DND-41 (cell line): Measurements from ENCODE around the gene CDX2.

ENCODE experiments used
- ATAC-seq: fragments of 200-7000 bp; cut with Tn5 transposase; 3 replicates; pipeline ENCODE4 v1.9.1; 2021; ENCODE audit warnings: low read depth; ENCODE audit not compliant: insufficient read depth
- DNase-seq: peaks from one replicate; pipeline ENCODE4 v3.0.0-alpha.2; 2020
- H2AFZ ChIP-seq: 2 replicates; pipeline ENCODE4 v1.6.0; 2012; ENCODE audit warnings: low read depth, low read length
- H3K27ac ChIP-seq: 2 replicates; pipeline ENCODE4 v1.5.1; 2012; ENCODE audit warnings: low read length, inconsistent platforms
- H3K27me3 ChIP-seq: fragments of 200-600 bp; sonication (generic); 2 replicates; pipeline ENCODE4 v1.6.0; 2012; ENCODE audit warnings: low read length, mild to moderate bottlenecking, inconsistent platforms; ENCODE audit not compliant: insufficient read depth, poor library complexity
- H3K36me3 ChIP-seq: 2 replicates; pipeline ENCODE4 v1.5.1; 2012; ENCODE audit warnings: low read length, inconsistent platforms; ENCODE audit not compliant: insufficient read depth
- H3K4me1 ChIP-seq: 2 replicates; pipeline ENCODE4 v1.5.1; 2012; ENCODE audit warnings: mild to moderate bottlenecking, low read length; ENCODE audit not compliant: insufficient read depth
- H3K4me2 ChIP-seq: 2 replicates; pipeline ENCODE4 v1.6.0; 2012; ENCODE audit warnings: mild to moderate bottlenecking, moderate library complexity, low read length, inconsistent platforms; ENCODE audit not compliant: insufficient read depth
- H3K4me3 ChIP-seq, 2 experiments: fragments of 200-600 bp in 1 of 2; shearing (Covaris generic) in 1 of 2; 2 replicates each; pipeline ENCODE4 v1.5.1; 2012 to 2016; ENCODE audit warnings: inconsistent platforms in 2 of 2, low read length in 2 of 2, mild to moderate bottlenecking in 2 of 2, low read depth in 1 of 2, moderate library complexity in 1 of 2
- H3K79me2 ChIP-seq: 2 replicates; pipeline ENCODE4 v1.6.0; 2012; ENCODE audit warnings: low read length, inconsistent platforms; ENCODE audit not compliant: insufficient read depth
- H3K9ac ChIP-seq: 2 replicates; pipeline ENCODE4 v1.6.0; 2012; ENCODE audit warnings: low read depth, mild to moderate bottlenecking, inconsistent platforms, low read length, moderate library complexity
- H3K9me3 ChIP-seq: 2 replicates; pipeline ENCODE4 v1.5.1; 2012; ENCODE audit warnings: low read length, moderate library complexity, mild to moderate bottlenecking, inconsistent platforms; ENCODE audit not compliant: insufficient read depth, severe bottlenecking
- H4K20me1 ChIP-seq: 2 replicates; pipeline ENCODE4 v1.6.0; 2012; ENCODE audit warnings: low read length; ENCODE audit not compliant: insufficient read depth
- EZH2 ChIP-seq: IDR thresholded peaks from 3 replicates; pipeline ENCODE4 v1.6.1; 2012; ENCODE audit warnings: borderline replicate concordance, low read depth, mild to moderate bottlenecking, moderate library complexity, low read length, inconsistent platforms; ENCODE audit not compliant: severe bottlenecking
- TF ChIP-seq, protein P1 (sequence below): IDR thresholded peaks from 2 replicates; pipeline ENCODE4 v1.5.1; 2012; ENCODE audit warnings: borderline replicate concordance, low read length, moderate library complexity, mild to moderate bottlenecking; ENCODE audit not compliant: poor library complexity, severe bottlenecking; ENCODE audit errors: extremely low read depth

The CDX2 gene

DNA sequence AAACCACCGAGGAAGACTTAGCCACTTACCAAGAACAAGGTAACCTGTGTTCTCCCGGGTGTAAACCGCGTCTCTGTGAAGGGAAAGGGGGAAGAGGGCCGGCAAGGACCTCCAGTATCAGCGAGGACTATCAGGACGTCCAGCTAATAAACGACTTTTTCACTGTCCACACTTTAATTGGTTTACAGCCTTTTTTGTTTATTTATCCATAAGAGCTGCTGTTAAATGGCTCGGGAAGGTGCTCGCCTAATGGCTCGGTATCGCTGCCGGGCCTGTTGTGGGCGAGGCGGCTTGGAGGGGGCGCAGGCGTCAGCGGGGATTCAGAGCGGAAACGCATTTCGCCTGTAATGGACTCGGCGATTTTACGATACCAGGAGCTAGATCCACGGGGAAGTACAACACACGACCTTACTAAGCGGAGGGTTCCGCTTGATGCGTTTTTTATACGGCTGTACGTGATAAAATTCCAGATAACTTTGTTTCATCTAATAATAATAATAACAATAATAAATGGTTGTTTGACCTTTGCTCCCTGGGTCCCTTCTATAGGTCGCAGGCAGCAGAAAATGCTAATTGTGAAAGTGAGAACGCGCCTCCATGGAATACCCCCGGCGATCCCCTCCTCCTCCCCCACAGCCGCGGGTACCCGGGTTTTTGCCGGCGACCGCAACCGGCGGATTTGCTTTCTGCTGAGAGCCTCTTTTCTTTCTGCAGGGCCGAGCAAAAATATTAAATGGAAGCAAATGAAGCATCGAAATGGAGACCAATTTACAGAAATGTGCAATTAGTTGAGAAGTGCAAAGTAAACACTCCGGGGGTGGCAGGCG, 51.8 kb downstream of the CDX2 start:
- ATAC-seq (no peak), DNase-seq (no peak)
- no peak overlapping the region for H3K9ac ChIP-seq
- no peaks in the 10 kb centered on the region for H4K20me1 ChIP-seq
- H3K4me3 ChIP-seq = no peak overlapping the region
- no peaks in the 10 kb centered on the region for H3K79me2 ChIP-seq
- no peaks in the 10 kb centered on the region for H3K9me3 ChIP-seq
- H3K4me1 ChIP-seq = peaks cover 13% of the 10 kb centered on the region
- H3K27me3 ChIP-seq = no peaks in the 10 kb centered on the region
- no peak overlapping the region for H3K4me2 ChIP-seq
- TF ChIP-seq, protein P1, sequence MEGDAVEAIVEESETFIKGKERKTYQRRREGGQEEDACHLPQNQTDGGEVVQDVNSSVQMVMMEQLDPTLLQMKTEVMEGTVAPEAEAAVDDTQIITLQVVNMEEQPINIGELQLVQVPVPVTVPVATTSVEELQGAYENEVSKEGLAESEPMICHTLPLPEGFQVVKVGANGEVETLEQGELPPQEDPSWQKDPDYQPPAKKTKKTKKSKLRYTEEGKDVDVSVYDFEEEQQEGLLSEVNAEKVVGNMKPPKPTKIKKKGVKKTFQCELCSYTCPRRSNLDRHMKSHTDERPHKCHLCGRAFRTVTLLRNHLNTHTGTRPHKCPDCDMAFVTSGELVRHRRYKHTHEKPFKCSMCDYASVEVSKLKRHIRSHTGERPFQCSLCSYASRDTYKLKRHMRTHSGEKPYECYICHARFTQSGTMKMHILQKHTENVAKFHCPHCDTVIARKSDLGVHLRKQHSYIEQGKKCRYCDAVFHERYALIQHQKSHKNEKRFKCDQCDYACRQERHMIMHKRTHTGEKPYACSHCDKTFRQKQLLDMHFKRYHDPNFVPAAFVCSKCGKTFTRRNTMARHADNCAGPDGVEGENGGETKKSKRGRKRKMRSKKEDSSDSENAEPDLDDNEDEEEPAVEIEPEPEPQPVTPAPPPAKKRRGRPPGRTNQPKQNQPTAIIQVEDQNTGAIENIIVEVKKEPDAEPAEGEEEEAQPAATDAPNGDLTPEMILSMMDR = no peak
- no peak for TF ChIP-seq EZH2
- H2AFZ ChIP-seq = no peak overlapping the region
- no peak overlapping the region for H3K27ac ChIP-seq
- H3K36me3 ChIP-seq = no peaks in the 10 kb centered on the region

DNA sequence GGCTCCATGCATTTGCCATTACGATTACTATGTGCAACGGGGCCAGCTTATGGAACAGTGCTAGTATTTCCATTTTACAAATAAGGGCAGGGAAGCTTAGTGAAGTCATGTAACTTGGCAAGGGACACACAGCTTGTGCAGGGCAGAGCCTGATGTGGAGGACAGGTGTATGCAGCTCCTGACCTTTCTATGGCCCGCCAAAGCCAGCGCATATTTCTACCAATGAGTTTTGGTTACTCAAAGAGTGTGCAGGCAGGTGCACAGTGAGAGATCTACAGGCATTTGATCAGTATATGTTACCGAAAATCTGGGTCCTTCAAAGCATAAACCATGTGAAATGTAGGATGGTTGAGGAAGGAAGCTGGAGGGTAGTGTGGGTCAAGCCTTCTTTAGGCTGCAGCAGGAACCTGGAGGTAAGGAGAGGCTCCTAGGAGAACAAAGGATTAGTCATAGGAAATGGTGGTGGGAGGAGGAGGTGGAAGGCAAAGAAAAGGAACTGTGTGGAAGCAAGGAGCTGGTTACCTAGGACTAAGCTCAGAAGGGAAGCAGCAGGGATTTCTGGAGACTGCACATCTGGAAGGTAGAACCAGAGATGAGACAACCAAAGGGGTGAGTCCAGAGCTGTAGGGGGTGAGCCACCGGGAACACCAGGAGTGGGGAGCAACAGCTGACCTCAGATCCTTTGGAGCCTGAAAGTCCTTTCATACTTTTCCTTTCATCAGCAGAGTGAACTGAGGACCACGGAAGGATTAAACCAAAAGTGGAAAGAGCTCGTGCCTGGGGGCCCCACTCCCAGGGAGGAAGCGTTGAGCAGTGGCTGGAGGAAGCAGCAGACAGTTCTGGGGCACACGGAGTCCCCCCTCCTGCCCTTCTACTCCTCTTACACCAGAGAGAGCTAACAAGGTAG, 53.6 kb downstream of the CDX2 start:
- H3K4me3 ChIP-seq = no peak overlapping the region
- no peaks in the 10 kb centered on the region for H3K36me3 ChIP-seq
- TF ChIP-seq, protein P1 = no peak
- no peak for TF ChIP-seq EZH2
- no peaks in the 10 kb centered on the region for H3K27me3 ChIP-seq
- no peak overlapping the region for H3K27ac ChIP-seq
- no peaks in the 10 kb centered on the region for H3K79me2 ChIP-seq
- ATAC-seq = no peak
- H4K20me1 ChIP-seq = no peaks in the 10 kb centered on the region
- H3K9me3 ChIP-seq = no peaks in the 10 kb centered on the region
- H3K9ac ChIP-seq = no peak overlapping the region
- no peak overlapping the region for H3K4me2 ChIP-seq
- no peak for DNase-seq
- H3K4me1 ChIP-seq = peaks cover 3% of the 10 kb centered on the region
- H2AFZ ChIP-seq = no peak overlapping the region

DNA sequence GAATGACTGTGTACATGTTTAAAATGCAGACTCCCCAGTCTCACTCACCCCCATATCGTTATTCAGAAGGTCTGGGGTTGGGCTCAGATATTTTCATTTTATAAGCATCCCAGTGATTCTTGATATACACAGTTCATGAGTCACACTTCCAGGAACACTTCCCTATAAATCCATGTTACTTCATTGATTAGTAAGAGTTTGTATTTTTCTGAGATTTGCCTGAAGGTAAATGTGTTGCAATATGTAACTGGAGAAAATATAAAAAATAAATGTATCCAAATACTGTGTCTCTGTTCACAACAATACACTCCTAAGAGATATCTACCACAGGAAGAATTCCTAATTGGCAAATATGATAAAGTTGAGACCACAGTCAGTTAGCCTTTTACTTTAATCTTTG, 56.0 kb downstream of the CDX2 start:
- ATAC-seq (no peak), DNase-seq (no peak)
- Histone ChIP-seq H3K27me3 (peaks cover 3% of the 10 kb centered on the region), H2AFZ (no peak overlapping the region), H3K4me3 (no peak overlapping the region), H3K4me1 (no peaks in the 10 kb centered on the region), H3K36me3 (no peaks in the 10 kb centered on the region), H3K4me2 (no peak overlapping the region), H3K9me3 (no peaks in the 10 kb centered on the region), H3K27ac (no peak overlapping the region), H3K79me2 (no peaks in the 10 kb centered on the region), H3K9ac (no peak overlapping the region), H4K20me1 (no peaks in the 10 kb centered on the region)
- TF ChIP-seq, protein P1 = no peak
- TF ChIP-seq EZH2 = no peak
